ENCODE results near the gene ZNF566. TPM values are rescaled to one million over a fixed set of nuclear protein-coding genes. Genes with fewer than 3 reads are reported as not detected.
A peak's percentile ranks its signal among the peaks of the same experiment; 100 is the strongest.

The ZNF566 gene
- total and polyA plus RNA-seq, 2 donors (not counting 1 experiment from before 2014, with no cell fraction given) = 9.1 to 26.6 TPM

DNA sequence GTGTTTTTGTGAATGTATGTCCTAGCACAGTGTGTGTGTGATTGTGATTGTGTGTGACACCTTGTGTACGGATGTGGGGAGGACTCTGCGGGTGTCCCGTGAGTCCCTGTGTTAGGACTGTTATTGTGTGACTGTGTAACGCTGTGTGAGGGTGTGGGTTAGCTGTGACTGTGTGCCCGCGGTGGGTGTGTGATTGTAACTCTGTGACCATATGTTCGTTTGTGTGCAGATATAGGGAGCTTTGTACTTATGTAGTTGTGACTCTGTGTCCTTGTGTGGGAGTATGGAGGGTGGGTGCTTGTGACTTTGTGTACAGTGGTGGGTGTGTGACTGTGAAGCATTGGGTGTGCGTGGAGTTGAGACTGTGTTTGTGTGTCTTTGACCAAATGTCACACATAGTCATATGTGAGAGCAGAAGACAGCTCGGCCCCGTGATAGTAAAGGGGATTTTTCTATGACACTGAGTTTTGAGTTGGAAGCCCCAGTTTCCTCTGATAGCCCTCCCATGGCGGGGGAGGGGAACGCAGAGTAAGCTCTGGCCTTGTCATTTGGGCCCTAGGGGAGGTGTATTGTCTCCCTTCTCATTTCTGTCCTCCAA is 39.7 kb upstream of the ZNF566 start:
- intact Hi-C loops (cut with micrococcal nuclease) = loop anchor here (1.0 to 10.0 kb wide), 16 partner anchors 40 to 1065 kb away; partner anchors contain the start of genes TBCB, ZFP14, ZNF345 and ZNF461
- Histone ChIP-seq H3K4me1 (ENCODE audit: control insufficient read depth in 2 of 2, insufficient read depth in 2 of 2, low read length in 2 of 2) (peaks cover 16 to 19% of the 10 kb centered on the region in 2 donors), H3K79me2 (ENCODE audit: control insufficient read depth, insufficient read depth, low read length) (peaks cover 53% of the 10 kb centered on the region), H3K9ac (ENCODE audit: low read length) (peak overlapping the region; percentile 77), H2AFZ (ENCODE audit: insufficient read depth, low read depth, low read length, poor library complexity, severe bottlenecking) (peak overlapping the region; percentile 97), H4K20me1 (ENCODE audit: control insufficient read depth, insufficient read depth, low read length, poor library complexity, severe bottlenecking) (no peaks in the 10 kb centered on the region), H3K4me3 (ENCODE audit: control extremely low read depth in 1 of 5, extremely low read depth in 1 of 5, insufficient read depth in 1 of 5, low read depth in 2 of 5, low read length in 4 of 5) (peak overlapping the region; percentile 35 to 96 (median 81)), H3K4me2 (replicated peaks; ENCODE audit: low read depth, low read length, poor library complexity, severe bottlenecking) (peak overlapping the region; percentile 87), H3K27ac (ENCODE audit: low read length in 2 of 2) (peak overlapping the region; percentile 86 to 88), H3K27me3 (replicated peaks in 1 of 4; ENCODE audit: control extremely low read depth in 1 of 4, control insufficient read depth in 3 of 4, insufficient read depth in 4 of 4, low read length in 3 of 4) (no peaks in the 10 kb centered on the region), H3K36me3 (replicated peaks in 1 of 2; ENCODE audit: control extremely low read depth in 1 of 2, control insufficient read depth in 1 of 2, extremely low read depth in 1 of 2, insufficient read depth in 2 of 2, low read length in 1 of 2) (peaks cover 0 to 6% of the 10 kb centered on the region in 2 experiments), H3K9me3 (ENCODE audit: control extremely low read depth in 1 of 3, control insufficient read depth in 2 of 3, insufficient read depth in 1 of 3, low read length in 2 of 3) (peaks cover 3 to 44% (median 16%) of the 10 kb centered on the region in 3 donors)
- Mint-ChIP-seq H3K27ac (peak overlapping the region; percentile 96), H3K9me3 (ENCODE audit: insufficient read depth) (peaks cover 11% of the 10 kb centered on the region), H3K4me3 (peak overlapping the region; percentile 100), H3K27me3 (no peaks in the 10 kb centered on the region), H3K4me1 (peaks cover 22% of the 10 kb centered on the region)
- WGBS (ENCODE audit: insufficient coverage) = 9% methylated on average over 8 of the region's 12 CpGs
- DNase-seq (peak; percentile 59), ATAC-seq (ENCODE audit: low read depth) (no peak)
- ChIA-PET POLR2A (interaction anchor here (0.6 to 2.5 kb wide), 6 partner anchors 24 to 689 kb away, joined by 4 to 25 read pairs (median 7); partner anchors contain the start of genes ZFP14, ZNF382, ZNF383 and ZNF529), CTCF (interaction anchor here (1.0 to 1.5 kb wide), 3 partner anchors 40 to 112 kb away, joined by 3 to 4 read pairs (median 3); partner anchors contain the start of genes ZNF382 and ZNF566)
- TF ChIP-seq, protein P1, sequence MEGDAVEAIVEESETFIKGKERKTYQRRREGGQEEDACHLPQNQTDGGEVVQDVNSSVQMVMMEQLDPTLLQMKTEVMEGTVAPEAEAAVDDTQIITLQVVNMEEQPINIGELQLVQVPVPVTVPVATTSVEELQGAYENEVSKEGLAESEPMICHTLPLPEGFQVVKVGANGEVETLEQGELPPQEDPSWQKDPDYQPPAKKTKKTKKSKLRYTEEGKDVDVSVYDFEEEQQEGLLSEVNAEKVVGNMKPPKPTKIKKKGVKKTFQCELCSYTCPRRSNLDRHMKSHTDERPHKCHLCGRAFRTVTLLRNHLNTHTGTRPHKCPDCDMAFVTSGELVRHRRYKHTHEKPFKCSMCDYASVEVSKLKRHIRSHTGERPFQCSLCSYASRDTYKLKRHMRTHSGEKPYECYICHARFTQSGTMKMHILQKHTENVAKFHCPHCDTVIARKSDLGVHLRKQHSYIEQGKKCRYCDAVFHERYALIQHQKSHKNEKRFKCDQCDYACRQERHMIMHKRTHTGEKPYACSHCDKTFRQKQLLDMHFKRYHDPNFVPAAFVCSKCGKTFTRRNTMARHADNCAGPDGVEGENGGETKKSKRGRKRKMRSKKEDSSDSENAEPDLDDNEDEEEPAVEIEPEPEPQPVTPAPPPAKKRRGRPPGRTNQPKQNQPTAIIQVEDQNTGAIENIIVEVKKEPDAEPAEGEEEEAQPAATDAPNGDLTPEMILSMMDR (IDR thresholded peaks at IDR 0.05) = no peak
- TF ChIP-seq EZH2 (IDR thresholded peaks at IDR 0.05; ENCODE audit: borderline replicate concordance, insufficient read depth, low read depth, low read length, poor library complexity, severe bottlenecking) = no peak
